ENCODE data around the gene UNC119.
"Not testable (repeated sequence)": the region's sequence is repeated elsewhere in the genome, so short reads cannot be mapped to it uniquely, and the experiment has no call there.

UNC119 gene

GRCh38 chr17:28552176-28552999, at the start of gene UNC119:
Gene UNC119, minus strand, starts transcription at chr17:28552624. Its CDS starts 67 bp downstream, at chr17:28552557.
- peak; percentile 63 for DNase-seq

GRCh38 chr17:28599311-28600184, 47.1 kb upstream of the UNC119 start:
- peak; percentile 70 for DNase-seq

DNA sequence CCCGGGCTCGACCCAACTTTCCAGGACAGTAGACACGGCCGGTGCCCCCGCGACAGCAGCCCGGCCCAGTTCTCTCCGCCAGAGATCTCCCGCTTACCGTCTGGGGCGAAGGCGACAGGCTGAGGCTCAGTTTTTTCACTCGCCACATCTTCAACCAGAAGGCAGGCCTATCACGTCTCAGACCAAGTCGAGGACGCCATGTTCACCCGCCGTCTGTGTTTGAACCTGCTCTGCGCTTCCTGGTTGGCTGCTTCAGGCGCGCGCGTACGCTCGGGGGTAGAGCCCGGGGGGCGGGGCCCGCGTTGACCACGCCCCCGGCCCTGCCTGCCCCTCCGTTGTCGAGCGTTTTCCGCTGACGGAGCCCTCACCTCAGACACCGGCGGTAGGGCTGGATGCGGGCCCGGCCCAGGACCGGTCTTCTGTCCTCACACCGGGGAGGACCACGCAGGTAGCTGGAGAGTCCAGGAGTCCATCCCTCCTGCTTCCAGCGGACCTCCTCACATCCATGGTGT, 46.4 kb upstream of the UNC119 start, which contains the start of gene SPAG5:
TSS of gene SPAG5 (minus strand) at position 227 of the 512 bp plus-strand sequence. CDS start at position 148, 79 bp downstream.
- peak; percentile 92 for DNase-seq

GRCh38 chr17:28598389-28598788, 46.0 kb upstream of the UNC119 start:
- peak; percentile 33 for DNase-seq

GRCh38 chr17:28597606-28598383, 45.4 kb upstream of the UNC119 start:
- DNase-seq = no peak

- no peak for DNase-seq
Observed at GRCh38 chr17:28592260-28592659, 39.8 kb upstream of the UNC119 start.

GRCh38 chr17:28585851-28586250, 33.4 kb upstream of the UNC119 start:
- DNase-seq = no peak

GRCh38 chr17:28584434-28584833, 32.0 kb upstream of the UNC119 start:
- no peak for DNase-seq

DNA sequence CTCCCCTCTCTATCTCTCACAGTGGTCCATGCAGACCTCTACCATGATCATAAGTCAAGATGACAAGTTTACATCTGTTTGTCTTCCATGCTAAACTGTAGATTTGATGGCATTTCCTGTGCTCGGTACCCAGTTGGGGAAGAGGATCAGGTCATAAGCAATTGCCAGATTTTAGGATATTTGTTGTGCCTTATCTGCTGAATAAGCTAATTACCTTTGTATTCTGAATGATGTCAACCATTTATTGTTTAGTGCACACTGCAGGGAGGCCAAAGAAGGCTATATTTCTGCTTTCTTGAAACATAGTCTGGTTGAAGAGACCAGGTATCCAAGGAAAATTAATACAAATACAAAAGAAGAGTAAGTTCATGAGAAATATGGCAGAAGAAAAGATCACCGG, 30.1 kb upstream of the UNC119 start:
- no peak for DNase-seq

DNA sequence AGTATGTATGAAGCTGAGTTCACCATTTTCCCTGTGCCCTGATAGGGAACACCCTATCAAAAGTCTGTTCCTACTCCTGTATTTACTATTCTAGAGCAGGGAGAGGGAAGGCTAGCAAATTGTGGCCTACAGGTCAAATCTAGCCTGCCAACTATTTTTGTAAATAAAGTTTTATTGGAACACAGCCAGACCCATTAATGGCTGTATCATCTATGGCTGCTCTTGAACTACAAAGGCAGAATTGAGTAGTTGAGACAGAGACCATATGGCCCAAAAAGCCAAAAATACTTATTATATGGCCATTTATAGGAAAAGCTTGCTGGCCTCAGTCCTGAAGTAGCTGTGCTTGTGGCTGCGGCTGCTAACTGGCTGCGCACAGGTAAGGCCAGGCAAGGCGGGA, 28.5 kb upstream of the UNC119 start:
- DNase-seq = no peak

GRCh38 chr17:28579526-28579925, 27.1 kb upstream of the UNC119 start:
- no peak for DNase-seq

DNA sequence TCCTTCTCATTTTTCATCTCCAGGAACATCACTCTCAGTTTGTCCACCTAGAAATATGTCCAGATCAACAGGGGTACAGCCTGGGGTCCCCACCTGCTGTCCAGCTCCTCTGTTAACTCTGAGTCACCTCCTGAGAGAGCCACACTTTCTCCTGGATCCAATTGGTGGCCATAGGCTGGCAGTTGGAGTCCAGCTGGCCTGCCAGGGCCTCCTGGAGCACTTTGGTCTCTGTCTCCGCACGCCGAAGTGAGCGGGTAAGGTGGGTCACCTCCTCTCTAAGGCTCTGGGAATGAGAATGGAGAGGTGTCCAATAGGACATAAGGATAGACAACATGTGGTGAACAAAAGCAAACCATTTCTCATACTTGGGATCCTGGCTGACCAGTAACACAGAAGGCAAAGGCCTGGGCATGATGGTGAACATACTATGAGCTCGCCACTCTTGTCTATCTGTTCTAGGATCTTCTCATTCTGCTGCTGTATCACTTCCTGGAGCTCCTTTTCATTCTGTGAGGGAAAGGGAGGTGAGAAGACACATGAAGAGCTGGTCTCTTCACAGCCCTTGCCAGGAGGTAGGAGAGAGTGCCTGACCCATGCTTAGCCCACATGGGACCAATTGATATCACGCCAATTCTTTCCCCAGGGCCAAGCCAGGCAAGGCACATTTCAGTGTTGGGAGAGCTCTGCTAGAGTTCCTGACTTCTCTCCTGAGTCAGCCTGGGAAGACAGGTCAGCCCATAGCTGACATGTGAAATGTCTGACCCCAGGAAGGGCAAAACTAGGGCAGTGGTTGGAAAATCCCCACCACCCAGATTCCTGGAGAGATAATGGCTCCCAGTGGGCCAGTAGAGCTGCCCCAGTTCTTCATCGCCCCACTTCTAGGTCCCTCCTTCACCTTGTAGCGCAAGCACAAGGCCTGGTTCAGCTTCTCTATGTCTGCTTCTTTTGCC, 26.1 kb upstream of the UNC119 start:
- DNase-seq = no peak

DNA sequence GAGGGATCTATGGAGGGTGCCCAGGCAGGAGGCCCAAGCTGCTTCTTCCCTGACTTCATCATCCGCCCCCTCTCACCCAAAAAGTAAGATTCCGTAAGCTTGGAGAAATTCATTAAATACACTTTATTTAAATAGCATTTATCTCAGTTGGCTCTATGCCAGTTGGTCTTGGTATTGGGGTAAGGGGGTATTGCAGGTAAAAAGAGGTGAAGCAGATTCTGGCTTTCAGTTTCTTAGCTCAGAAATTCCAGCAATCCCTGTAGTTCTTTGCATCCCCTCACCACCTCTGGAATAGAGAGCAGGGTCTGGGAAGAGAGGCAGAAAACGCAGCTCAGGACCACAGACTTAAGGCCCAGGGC, 25.0 kb upstream of the UNC119 start:
- DNase-seq = no peak

DNA sequence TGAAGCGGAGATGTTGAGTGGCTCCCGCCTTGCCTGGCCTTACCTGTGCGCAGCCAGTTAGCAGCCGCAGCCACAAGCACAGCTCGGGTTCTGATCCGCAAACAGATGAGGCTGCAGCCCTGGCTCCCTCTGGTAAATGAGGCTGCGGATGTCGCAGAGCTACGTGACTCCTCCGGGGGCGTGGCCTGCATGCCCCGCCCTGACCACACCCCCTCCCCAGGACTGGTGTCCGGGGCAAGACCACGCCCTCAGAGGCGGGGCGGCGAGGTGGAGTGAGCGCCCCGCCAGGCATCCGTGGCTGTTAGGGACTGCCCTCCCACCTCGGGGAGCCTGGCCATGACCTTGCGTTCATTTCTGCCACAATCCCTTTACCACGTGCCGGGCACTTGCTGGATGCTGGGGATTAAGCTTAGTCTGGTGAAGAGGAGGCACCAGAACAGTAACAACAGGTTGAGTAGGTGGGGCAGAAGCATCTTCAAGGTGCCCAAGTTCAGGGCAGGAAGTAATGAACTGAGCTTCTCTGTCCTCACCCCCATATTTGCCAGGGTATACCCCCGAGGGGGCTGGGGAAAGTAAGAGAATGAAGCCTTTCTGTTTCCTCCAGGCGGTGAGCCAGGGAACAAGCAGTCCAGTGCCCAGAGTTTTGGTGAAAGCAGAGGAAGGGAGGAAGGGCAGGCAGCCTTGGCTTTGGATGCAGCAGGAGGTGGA, 24.5 kb upstream of the UNC119 start, which contains the start of gene ALDOC:
TSS of gene ALDOC (minus strand) at position 138 of the 708 bp plus-strand sequence. CDS start 1,363 bp downstream, outside the sequence.
- peak; percentile 56 for DNase-seq

- not testable (repeated sequence) for DNase-seq
Observed at GRCh38 chr17:28576016-28576415, 23.6 kb upstream of the UNC119 start.

DNA sequence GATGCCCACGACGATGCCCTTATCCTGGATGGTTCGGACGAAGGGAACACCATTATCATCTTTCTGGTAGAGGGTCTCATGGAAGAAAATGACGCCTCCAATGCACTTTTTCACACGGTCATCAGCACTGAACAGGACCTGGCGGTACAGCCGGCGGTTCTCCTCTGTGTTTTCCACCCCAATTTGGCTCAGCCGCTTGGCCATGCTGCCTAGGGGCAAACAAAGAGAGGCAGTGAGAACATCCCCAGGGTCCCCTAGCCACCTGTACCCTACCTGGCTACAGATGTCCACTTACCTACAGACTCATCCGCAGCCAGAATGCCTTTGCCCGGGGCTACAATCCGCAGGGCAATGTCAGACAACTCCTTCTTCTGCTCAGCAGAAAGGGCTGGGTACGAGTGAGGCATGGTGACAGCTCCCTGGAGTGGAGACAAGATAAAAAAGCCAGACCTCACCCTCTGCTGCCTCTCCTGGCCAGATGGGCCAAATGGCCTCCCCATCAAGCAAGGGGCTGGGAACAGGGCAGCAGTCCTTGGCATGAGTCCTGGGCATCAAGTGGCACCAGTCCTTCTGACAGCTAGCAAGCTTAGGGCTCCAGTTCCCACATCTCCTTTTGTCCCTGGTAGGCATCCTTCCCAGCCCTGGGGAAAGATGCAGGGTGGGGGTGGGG, 22.8 kb upstream of the UNC119 start:
- DNase-seq = no peak

- DNase-seq = no peak
Observed at GRCh38 chr17:28574526-28574925, 22.1 kb upstream of the UNC119 start.

- DNase-seq = no peak
Observed at GRCh38 chr17:28573966-28574480, 21.6 kb upstream of the UNC119 start.

- DNase-seq = no peak
Observed at GRCh38 chr17:28573521-28573920, 21.1 kb upstream of the UNC119 start.

GRCh38 chr17:28573040-28573380, 20.6 kb upstream of the UNC119 start:
- DNase-seq = no peak
